WTC11 (cell line): Measurements from ENCODE around the gene MIER2.

Experiments used
- CTCF ChIP-seq: fragments of 200-600 bp; IDR thresholded peaks from 2 replicates; pipeline ENCODE4 v1.8.0; 2022; ENCODE audit warnings: antibody characterized with exemption
- MAX ChIP-seq: sonication (generic); formaldehyde crosslinking; IDR thresholded peaks from 2 replicates; pipeline ENCODE4 v1.8.0; 2022; ENCODE audit warnings: mild to moderate bottlenecking, missing genetic modification reagents

- TF ChIP-seq MAX (no peak), CTCF (no peak)
These were observed 9.0 kb downstream of the MIER2 start for GRCh38 chr19:335486-336066.
